IMR-90 (cell line): ENCODE data around the gene SLC25A31. TPM values are rescaled to one million over a fixed set of nuclear protein-coding genes. Genes with fewer than 3 reads are reported as not detected.

Experiments used
- ATAC-seq: fragments of 200-7000 bp; cut with Tn5 transposase; 2 replicates; pipeline ENCODE4 v1.9.1; 2020; ENCODE audit warnings: low read depth, mild to moderate bottlenecking, moderate library complexity
- BruUV-seq: library from RNA; stranded (reverse); fragments of 400-500 nt; replicated peaks from 2 replicates; lab custom pipeline; 2021; lab: Mats Ljungman, UMichigan
- CTCF ChIA-PET: fragments of 300-600 bp; formaldehyde crosslinking; extraction: SDS; loops from one replicate; lab custom pipeline; 2021; ENCODE audit warnings: antibody characterized with exemption; lab: Yijun Ruan, JAX
- POLR2A ChIA-PET: fragments of 300-600 bp; sonication (Branson Sonifier 250); formaldehyde crosslinking; loops from one replicate; lab custom pipeline; 2022; ENCODE audit warnings: antibody characterized with exemption; ENCODE audit not compliant: unreplicated experiment; lab: Charles Lee
- DNase-seq: peaks from one replicate; pipeline ENCODE4 v3.0.0; 2013
- H2AFZ ChIP-seq: replicated peaks from 2 replicates; pipeline ENCODE3; 2013; ENCODE audit warnings: low read length, mild to moderate bottlenecking; ENCODE audit not compliant: poor library complexity
- H2AK5ac ChIP-seq: 2 replicates; pipeline ENCODE4 v1.6.1; 2013; ENCODE audit warnings: low read depth, low read length, inconsistent platforms
- H2AK9ac ChIP-seq: replicated peaks from 2 replicates; pipeline ENCODE3; 2013; ENCODE audit warnings: mild to moderate bottlenecking, low read depth, low read length, moderate library complexity; ENCODE audit not compliant: poor library complexity
- H2BK120ac ChIP-seq: 2 replicates; pipeline ENCODE4 v1.6.1; 2013; ENCODE audit warnings: low read depth, low read length, inconsistent platforms
- H2BK15ac ChIP-seq: 3 replicates; pipeline ENCODE4 v1.6.1; 2013; ENCODE audit warnings: low read depth, low read length, inconsistent platforms
- H2BK20ac ChIP-seq: 2 replicates; pipeline ENCODE4 v1.6.1; 2013; ENCODE audit warnings: low read depth, mild to moderate bottlenecking, inconsistent platforms, low read length, moderate library complexity
- H2BK5ac ChIP-seq: 2 replicates; pipeline ENCODE4 v1.6.1; 2013; ENCODE audit warnings: mild to moderate bottlenecking, low read depth, low read length, inconsistent platforms; ENCODE audit not compliant: poor library complexity, severe bottlenecking
- H3K14ac ChIP-seq: replicated peaks from 2 replicates; pipeline ENCODE4 v1.6.1; 2013; ENCODE audit warnings: low read depth, low read length, inconsistent platforms
- H3K18ac ChIP-seq: 2 replicates; pipeline ENCODE4 v1.6.1; 2013; ENCODE audit warnings: low read depth, low read length, control low read depth
- H3K23ac ChIP-seq: 2 replicates; pipeline ENCODE4 v1.6.1; 2013; ENCODE audit warnings: low read depth, low read length, inconsistent platforms
- H3K27ac ChIP-seq: 2 replicates; pipeline ENCODE4 v1.5.1; 2013; ENCODE audit warnings: mild to moderate bottlenecking, control low read depth, low read length; ENCODE audit not compliant: insufficient read depth
- H3K27me3 ChIP-seq: 2 replicates; pipeline ENCODE4 v1.6.1; 2013; ENCODE audit warnings: low read length; ENCODE audit not compliant: control insufficient read depth, insufficient read depth
- H3K36me3 ChIP-seq: 2 replicates; pipeline ENCODE4 v1.6.1; 2013; ENCODE audit warnings: low read length, mixed read lengths; ENCODE audit not compliant: control insufficient read depth, insufficient read depth
- H3K4ac ChIP-seq: 2 replicates; pipeline ENCODE4 v1.6.1; 2013; ENCODE audit warnings: low read depth, low read length, inconsistent platforms
- H3K4me1 ChIP-seq: 2 replicates; pipeline ENCODE4 v1.6.1; 2013; ENCODE audit warnings: low read length, mixed read lengths; ENCODE audit not compliant: control insufficient read depth, insufficient read depth
- H3K4me2 ChIP-seq: 2 replicates; pipeline ENCODE4 v1.6.1; 2013; ENCODE audit warnings: low read depth, mild to moderate bottlenecking, control low read depth, low read length, moderate library complexity
- H3K4me3 ChIP-seq: 2 replicates; pipeline ENCODE4 v1.5.1; 2013; ENCODE audit warnings: low read depth, mild to moderate bottlenecking, control low read depth, low read length, moderate library complexity; ENCODE audit not compliant: insufficient read depth
- H3K56ac ChIP-seq: 2 replicates; pipeline ENCODE4 v1.6.1; 2013; ENCODE audit warnings: low read length, inconsistent platforms; ENCODE audit not compliant: insufficient read depth; ENCODE audit errors: extremely low read depth
- H3K79me1 ChIP-seq, 2 experiments: 2 replicates each; pipeline ENCODE4 v1.6.1; 2013; ENCODE audit warnings: low read length in 2 of 2, inconsistent platforms in 1 of 2, low read depth in 1 of 2
- H3K9ac ChIP-seq: 2 replicates; pipeline ENCODE4 v1.6.1; 2013; ENCODE audit warnings: low read depth, low read length, control low read depth
- H3K9me1 ChIP-seq: 2 replicates; pipeline ENCODE4 v1.6.1; 2013; ENCODE audit warnings: low read length, inconsistent platforms; ENCODE audit not compliant: insufficient read depth
- H3K9me3 ChIP-seq: 2 replicates; pipeline ENCODE4 v1.6.1; 2013; ENCODE audit warnings: low read length; ENCODE audit not compliant: control insufficient read depth, insufficient read depth
- H4K20me1 ChIP-seq: 2 replicates; pipeline ENCODE4 v1.6.1; 2013; ENCODE audit warnings: low read length, inconsistent platforms; ENCODE audit not compliant: insufficient read depth
- H4K5ac ChIP-seq: 2 replicates; pipeline ENCODE4 v1.6.1; 2013; ENCODE audit warnings: mild to moderate bottlenecking, low read depth, low read length, control low read depth
- H4K8ac ChIP-seq, 2 experiments: 2 replicates each; pipeline ENCODE4 v1.6.1; 2013; ENCODE audit warnings: low read depth in 2 of 2, low read length in 2 of 2, control low read depth in 1 of 2, inconsistent platforms in 1 of 2
- H4K91ac ChIP-seq: 2 replicates; pipeline ENCODE4 v1.6.1; 2013; ENCODE audit warnings: low read depth, low read length, inconsistent platforms; ENCODE audit not compliant: insufficient read depth
- BHLHE40 ChIP-seq: fragments of 150-350 bp; IDR thresholded peaks from 2 replicates; pipeline ENCODE4 v1.6.1; 2016; ENCODE audit warnings: mild to moderate bottlenecking, low read depth, low read length
- MAFK ChIP-seq: IDR thresholded peaks from 2 replicates; pipeline ENCODE4 v1.6.1; 2012; ENCODE audit warnings: low read depth, low read length, improper control_type of control experiment
- MXI1 ChIP-seq: IDR thresholded peaks from 2 replicates; pipeline ENCODE4 v1.6.1; 2012; ENCODE audit warnings: low read depth, mild to moderate bottlenecking, low read length, moderate library complexity, borderline replicate concordance
- RCOR1 ChIP-seq: IDR thresholded peaks from 2 replicates; pipeline ENCODE4 v1.6.1; 2012; ENCODE audit warnings: mild to moderate bottlenecking, low read length, improper control_type of control experiment; ENCODE audit not compliant: insufficient replicate concordance
- WGBS, 2 experiments: methylation state at CpG; one replicate each; pipeline versions ENCODE4 v1.1.5 to v1.1.7; 2013; ENCODE audit warnings: missing lambda C conversion rate in 2 of 2; ENCODE audit not compliant: insufficient read length in 1 of 2; ENCODE audit errors: extremely low coverage in 2 of 2; 5-methylcytosine and 5-hydroxymethylcytosine counted together
- dilution Hi-C: fragments of 300-500 bp; cut with HindIII; formaldehyde crosslinking; loops from one replicate; pipeline ENCODE4 v1.14.3; 2018; ENCODE audit warnings: low sequenced_read_pairs; ENCODE audit not compliant: unreplicated experiment
- in situ Hi-C: fragments of 300-500 bp; cut with MboI; formaldehyde crosslinking; loops from 3 replicates; pipeline ENCODE4 v1.14.3; 2019; ENCODE audit warnings: low sequenced_read_pairs, inconsistent platforms, mixed read lengths
- intact Hi-C: fragments of 100-400 bp; cut with micrococcal nuclease; formaldehyde crosslinking; loops from 2 replicates; pipeline ENCODE4 v1.10.0; 2022
- polyA plus RNA-seq, 3 experiments: library from polyadenylated mRNA; depleted of rRNA; stranded (reverse); fragments of >200 nt; gene quantifications; 2 replicates each; pipeline ENCODE4 v1.2.3, GENCODE V29; 2012; ENCODE audit warnings: low replicate concordance in 1 of 3
- total RNA-seq: library from RNA; depleted of rRNA; stranded (reverse); fragments of >200 nt; gene quantifications from 2 replicates; pipeline ENCODE4 v1.2.3, GENCODE V29; 2012
- TF ChIP-seq, protein P1 (sequence below): fragments of 150-350 bp; IDR thresholded peaks from 2 replicates; pipeline ENCODE4 v1.6.1; 2017; ENCODE audit warnings: mild to moderate bottlenecking, antibody characterized with exemption, low read length, low read depth

SLC25A31 gene
- total and polyA plus RNA-seq, 2 of the 4 experiments (the other 2 are of a cell fraction), result not detected

DNA sequence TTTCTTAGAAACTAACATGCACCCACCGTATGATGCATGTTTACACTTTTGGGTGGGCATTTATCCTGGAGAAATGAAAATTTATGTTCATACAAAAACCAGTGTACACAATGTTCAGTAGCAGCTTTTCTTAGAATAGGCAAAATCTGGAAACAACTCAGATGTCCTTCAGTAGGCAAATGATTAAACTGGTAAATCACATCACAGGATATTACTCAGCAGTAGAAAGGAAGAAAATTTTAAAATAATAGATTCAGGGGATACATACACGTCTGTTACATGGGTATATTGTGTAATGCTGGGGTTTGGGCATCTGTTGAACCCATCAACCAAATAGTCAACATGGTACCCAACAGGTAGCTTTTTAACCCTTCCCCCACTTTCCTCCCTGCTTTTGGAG is 26.7 kb downstream of the SLC25A31 start:
- H4K8ac ChIP-seq, result no peak overlapping the region
- no peak for DNase-seq
- H2BK5ac ChIP-seq, result no peak overlapping the region
- intact Hi-C loops, result no loop called here
- no peak overlapping the region for H4K5ac ChIP-seq
- no peaks in the 10 kb centered on the region for H3K27me3 ChIP-seq
- no peak overlapping the region for H3K23ac ChIP-seq
- no peak overlapping the region for H3K9ac ChIP-seq
- ATAC-seq, result no peak
- dilution Hi-C loops, result no loop called here
- H2AK5ac ChIP-seq, result no peak overlapping the region
- H3K14ac ChIP-seq, result no peak overlapping the region
- no CpG with 5 or more reads among the region's 2 CpGs for WGBS, 2 experiments
- no peak overlapping the region for H2BK20ac ChIP-seq
- H3K9me3 ChIP-seq, result no peaks in the 10 kb centered on the region
- H3K27ac ChIP-seq, result no peak overlapping the region
- no peak overlapping the region for H2BK120ac ChIP-seq
- no peaks in the 10 kb centered on the region for H4K20me1 ChIP-seq
- no peak overlapping the region for H2AFZ ChIP-seq
- H3K79me1 ChIP-seq, result no peaks in the 10 kb centered on the region
- no peaks in the 10 kb centered on the region for H3K36me3 ChIP-seq
- H3K4ac ChIP-seq, result no peak overlapping the region
- H4K91ac ChIP-seq, result no peak overlapping the region
- H3K18ac ChIP-seq, result no peak overlapping the region
- no peak for TF ChIP-seq MAFK
- no peak for TF ChIP-seq RCOR1
- TF ChIP-seq BHLHE40, result no peak
- TF ChIP-seq, protein P1, sequence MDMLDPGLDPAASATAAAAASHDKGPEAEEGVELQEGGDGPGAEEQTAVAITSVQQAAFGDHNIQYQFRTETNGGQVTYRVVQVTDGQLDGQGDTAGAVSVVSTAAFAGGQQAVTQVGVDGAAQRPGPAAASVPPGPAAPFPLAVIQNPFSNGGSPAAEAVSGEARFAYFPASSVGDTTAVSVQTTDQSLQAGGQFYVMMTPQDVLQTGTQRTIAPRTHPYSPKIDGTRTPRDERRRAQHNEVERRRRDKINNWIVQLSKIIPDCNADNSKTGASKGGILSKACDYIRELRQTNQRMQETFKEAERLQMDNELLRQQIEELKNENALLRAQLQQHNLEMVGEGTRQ, result no peak
- TF ChIP-seq MXI1, result no peak
- BruUV-seq, result no TSS peak
- no peaks in the 10 kb centered on the region for H3K9me1 ChIP-seq
- no peaks in the 10 kb centered on the region for H3K4me1 ChIP-seq
- H3K4me2 ChIP-seq, result no peak overlapping the region
- CTCF ChIA-PET, result no interaction called here
- no peak overlapping the region for H3K4me3 ChIP-seq
- POLR2A ChIA-PET, result no interaction called here
- H3K56ac ChIP-seq, result no peak overlapping the region
- no peak overlapping the region for H2BK15ac ChIP-seq
- no peak overlapping the region for H2AK9ac ChIP-seq
- in situ Hi-C loops, result no loop called here
